D721Med (cell line): ENCODE data around the gene BATF3.

Experiments used
- DNase-seq: peaks from one replicate; pipeline ENCODE4 v3.0.0; 2011; ENCODE audit warnings: low spot score; ENCODE audit not compliant: insufficient read length
- FAIRE-seq: peaks from 2 replicates; lab custom pipeline; 2011; peaks lifted over from hg19 to GRCh38; lab: Jason Lieb, UNC
- CTCF ChIP-seq: IDR thresholded peaks from 2 replicates; pipeline ENCODE4 v1.5.1; 2012; ENCODE audit warnings: mild to moderate bottlenecking, control low read depth; ENCODE audit not compliant: insufficient read depth; ENCODE audit errors: missing control alignments

Gene BATF3

GRCh38 chr1:212655668-212656440, 43.8 kb downstream of the BATF3 start:
- no peak for TF ChIP-seq CTCF
- FAIRE-seq (no peak), DNase-seq (no peak)

GRCh38 chr1:212652609-212653008, 47.0 kb downstream of the BATF3 start:
- no peak for FAIRE-seq
- no peak for TF ChIP-seq CTCF

DNA sequence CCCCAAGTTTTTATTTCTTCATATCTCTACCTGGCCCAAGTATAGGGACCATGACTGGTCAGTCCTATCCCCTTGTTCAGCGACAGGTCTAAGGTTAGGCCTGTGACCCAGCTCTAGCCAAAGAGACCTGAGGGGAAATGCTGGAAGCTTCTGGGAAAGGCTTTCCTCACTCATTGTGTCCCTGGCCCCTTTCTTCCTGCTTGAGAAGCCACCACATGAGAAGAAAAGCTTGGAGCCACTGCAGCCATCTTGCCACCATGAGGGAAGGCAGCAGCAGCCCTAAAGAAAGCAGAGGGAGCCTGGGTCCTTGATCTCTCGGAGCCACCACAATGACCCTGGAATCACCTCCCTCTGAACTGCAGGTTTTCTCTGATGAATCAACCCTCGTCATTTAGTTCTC, 47.7 kb downstream of the BATF3 start:
- TF ChIP-seq CTCF, result no peak
- no peak for FAIRE-seq

More at GRCh38 chr1:212652609-212653008, 47.0 kb downstream of the BATF3 start:
- no peak for DNase-seq

DNA sequence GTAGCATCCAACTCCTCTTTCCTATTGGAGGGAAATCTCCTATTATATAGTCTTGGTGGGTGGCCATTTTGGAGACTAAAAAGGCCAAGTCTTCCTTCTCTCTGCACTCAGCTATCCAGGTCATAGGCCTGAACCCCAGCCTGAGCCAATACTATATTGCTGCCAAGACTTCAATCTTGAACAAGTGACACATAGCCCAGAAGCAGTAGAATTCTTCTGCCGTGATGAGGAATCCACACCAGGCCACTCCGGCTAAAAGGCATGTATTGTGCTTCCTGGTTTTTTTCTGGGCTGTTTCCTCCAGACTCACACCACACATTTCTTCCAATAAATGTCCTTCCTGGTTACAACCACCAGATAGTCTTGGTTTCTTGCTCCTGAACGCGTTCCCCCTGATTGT, 48.1 kb downstream of the BATF3 start:
- FAIRE-seq (no peak), DNase-seq (no peak)

More for the DNA sequence above, 47.7 kb downstream of the BATF3 start:
- no peak for DNase-seq

DNA sequence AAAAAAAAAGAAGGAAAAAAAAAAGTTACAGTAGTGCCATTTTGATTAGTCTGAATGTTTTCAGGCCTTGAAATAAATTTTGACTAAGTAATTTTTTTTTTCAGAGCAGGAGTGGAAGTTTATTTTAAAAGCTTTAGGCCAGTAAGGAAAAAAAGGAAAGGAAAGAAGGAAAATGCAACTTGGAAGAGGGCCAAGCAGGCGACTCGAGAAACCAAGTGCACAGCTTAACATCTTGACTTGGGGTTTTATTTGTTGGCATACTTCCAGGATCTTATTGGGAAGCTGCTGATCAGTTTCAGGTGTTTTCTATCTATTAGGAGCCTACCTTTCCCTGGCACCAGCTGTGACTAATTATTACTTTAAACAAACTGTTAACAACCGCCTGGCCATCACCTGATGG, 49.4 kb downstream of the BATF3 start:
- FAIRE-seq (no peak), DNase-seq (no peak)
- TF ChIP-seq CTCF, result no peak

More for the DNA sequence above, 48.1 kb downstream of the BATF3 start:
- TF ChIP-seq CTCF, result no peak

DNA sequence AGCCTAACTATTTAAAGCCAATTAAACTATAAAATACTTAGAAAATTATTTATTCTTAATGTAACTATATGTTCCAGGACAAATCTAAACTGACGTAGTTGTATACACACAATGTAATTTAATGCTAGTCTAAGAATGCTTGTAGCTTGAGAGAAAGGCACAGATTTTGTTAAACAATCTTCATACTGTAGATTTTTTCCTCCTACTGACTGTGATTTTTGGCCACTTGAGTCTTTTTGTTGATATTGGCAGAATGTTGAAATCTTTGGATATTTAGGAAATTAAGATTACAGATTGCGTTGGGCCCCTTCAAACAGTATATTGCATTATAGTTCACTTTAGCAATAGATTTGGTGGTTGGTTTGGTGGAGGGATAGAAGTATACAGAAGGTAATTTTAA, 50.6 kb downstream of the BATF3 start:
- DNase-seq (no peak), FAIRE-seq (no peak)
- TF ChIP-seq CTCF, result no peak

DNA sequence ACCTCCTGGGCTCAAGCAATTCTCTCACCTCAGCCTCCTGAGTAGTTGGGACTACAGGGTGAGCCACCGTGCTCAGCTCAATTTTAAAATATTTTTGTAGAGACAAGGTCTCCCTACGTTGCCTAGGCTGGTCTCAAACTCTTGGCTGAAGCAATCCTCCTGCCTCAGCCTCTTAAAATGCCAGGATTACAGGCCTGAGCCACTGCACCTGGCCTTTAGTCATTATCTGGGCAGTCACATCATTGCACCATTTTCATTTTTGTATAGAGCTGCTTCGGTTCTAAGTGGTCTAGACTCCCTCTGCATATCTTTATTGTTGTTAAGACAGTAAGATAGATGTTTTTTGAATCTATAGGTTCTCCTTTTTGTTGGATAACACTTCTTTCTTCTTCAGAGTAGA, 51.2 kb downstream of the BATF3 start:
- no peak for TF ChIP-seq CTCF
- FAIRE-seq, result no peak
- DNase-seq, result no peak
